A673 (cell line): ENCODE data around the gene GALK1.

Source experiments
- EZH2 ChIP-seq: fragments of 200-600 bp; sonication (generic); IDR thresholded peaks from 2 replicates; pipeline ENCODE4 v1.6.1; 2017; ENCODE audit warnings: borderline replicate concordance, low read depth, mild to moderate bottlenecking, mixed read lengths, antibody characterized with exemption, low read length; ENCODE audit not compliant: poor library complexity, severe bottlenecking
- TF ChIP-seq, protein P1 (sequence below): fragments of 300-800, 200-600 bp; sonication (generic); conservative IDR thresholded peaks from 2 replicates; pipeline ENCODE4 v1.5.1; 2017; ENCODE audit warnings: low read depth, mild to moderate bottlenecking, antibody characterized with exemption, low read length, moderate library complexity, mixed read lengths

DNA sequence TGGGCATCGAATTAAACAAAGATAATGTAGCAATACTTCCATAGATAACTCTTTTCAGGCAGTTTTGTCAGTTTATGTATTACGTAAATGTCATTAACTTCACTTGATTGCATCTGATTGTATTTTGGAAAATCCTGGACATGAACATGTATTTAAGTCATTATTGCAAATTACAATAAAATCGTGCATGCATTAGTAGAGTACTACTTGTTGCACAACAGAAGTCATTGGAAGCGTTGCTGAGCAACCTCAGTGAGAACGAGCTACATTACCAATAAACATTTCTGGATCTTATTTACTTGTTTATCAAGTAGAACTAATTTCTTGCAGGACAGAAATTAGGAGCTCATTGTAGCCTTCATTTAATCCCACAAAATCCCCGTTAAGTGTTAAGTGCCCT, 26.3 kb upstream of the GALK1 start:
- TF ChIP-seq, protein P1, sequence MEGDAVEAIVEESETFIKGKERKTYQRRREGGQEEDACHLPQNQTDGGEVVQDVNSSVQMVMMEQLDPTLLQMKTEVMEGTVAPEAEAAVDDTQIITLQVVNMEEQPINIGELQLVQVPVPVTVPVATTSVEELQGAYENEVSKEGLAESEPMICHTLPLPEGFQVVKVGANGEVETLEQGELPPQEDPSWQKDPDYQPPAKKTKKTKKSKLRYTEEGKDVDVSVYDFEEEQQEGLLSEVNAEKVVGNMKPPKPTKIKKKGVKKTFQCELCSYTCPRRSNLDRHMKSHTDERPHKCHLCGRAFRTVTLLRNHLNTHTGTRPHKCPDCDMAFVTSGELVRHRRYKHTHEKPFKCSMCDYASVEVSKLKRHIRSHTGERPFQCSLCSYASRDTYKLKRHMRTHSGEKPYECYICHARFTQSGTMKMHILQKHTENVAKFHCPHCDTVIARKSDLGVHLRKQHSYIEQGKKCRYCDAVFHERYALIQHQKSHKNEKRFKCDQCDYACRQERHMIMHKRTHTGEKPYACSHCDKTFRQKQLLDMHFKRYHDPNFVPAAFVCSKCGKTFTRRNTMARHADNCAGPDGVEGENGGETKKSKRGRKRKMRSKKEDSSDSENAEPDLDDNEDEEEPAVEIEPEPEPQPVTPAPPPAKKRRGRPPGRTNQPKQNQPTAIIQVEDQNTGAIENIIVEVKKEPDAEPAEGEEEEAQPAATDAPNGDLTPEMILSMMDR = no peak
- no peak for TF ChIP-seq EZH2
